Measurements from ENCODE around the gene ATP6V1G2. TPM values are rescaled to one million over a fixed set of nuclear protein-coding genes. Genes with fewer than 3 reads are reported as not detected.

ATP6V1G2 gene
- total RNA-seq, 1 donor from 2014 or later = 0.26 TPM

GRCh38 chr6:31577579-31577966 lies 31.2 kb upstream of the ATP6V1G2 start:
- no peak for TF ChIP-seq CTCF (IDR thresholded peaks at IDR 0.05; ENCODE audit: insufficient read depth, low read length, severe bottlenecking)
- no peak for FAIRE-seq
- Histone ChIP-seq H3K4me3 (ENCODE audit: low read depth, low read length) (no peak overlapping the region), H3K27me3 (ENCODE audit: control insufficient read depth, insufficient read depth, low read length) (no peaks in the 10 kb centered on the region), H3K36me3 (ENCODE audit: control insufficient read depth, insufficient read depth, low read length) (no peaks in the 10 kb centered on the region)
- DNase-seq (ENCODE audit: low read depth) = no peak

GRCh38 chr6:31576897-31577578 lies 30.6 kb upstream of the ATP6V1G2 start:
- TF ChIP-seq CTCF (IDR thresholded peaks at IDR 0.05; ENCODE audit: insufficient read depth, low read length, severe bottlenecking) = no peak
- DNase-seq (ENCODE audit: low read depth) (no peak), FAIRE-seq (no peak)
- H3K36me3 ChIP-seq (ENCODE audit: control insufficient read depth, insufficient read depth, low read length) = no peaks in the 10 kb centered on the region
- H3K4me3 ChIP-seq (ENCODE audit: low read depth, low read length) = no peak overlapping the region
- no peaks in the 10 kb centered on the region for H3K27me3 ChIP-seq (ENCODE audit: control insufficient read depth, insufficient read depth, low read length)

- no peak for TF ChIP-seq CTCF (IDR thresholded peaks at IDR 0.05; ENCODE audit: insufficient read depth, low read length, severe bottlenecking)
- DNase-seq (ENCODE audit: low read depth) = no peak
- Histone ChIP-seq H3K27me3 (ENCODE audit: control insufficient read depth, insufficient read depth, low read length) (no peaks in the 10 kb centered on the region), H3K4me3 (ENCODE audit: low read depth, low read length) (no peak overlapping the region), H3K36me3 (ENCODE audit: control insufficient read depth, insufficient read depth, low read length) (no peaks in the 10 kb centered on the region)
- no peak for FAIRE-seq
These were observed 29.7 kb upstream of the ATP6V1G2 start for GRCh38 chr6:31575952-31576685.

GRCh38 chr6:31575335-31575901 lies 29.0 kb upstream of the ATP6V1G2 start, which contains the start of gene TNF:
TSS of gene TNF (plus strand) at chr6:31575565. CDS start at chr6:31575742, 177 bp downstream.
- TF ChIP-seq CTCF (IDR thresholded peaks at IDR 0.05; ENCODE audit: insufficient read depth, low read length, severe bottlenecking) = no peak
- FAIRE-seq = no peak
- H3K27me3 ChIP-seq (ENCODE audit: control insufficient read depth, insufficient read depth, low read length) = no peaks in the 10 kb centered on the region
- H3K4me3 ChIP-seq (ENCODE audit: low read depth, low read length) = no peak within 1 kb of the TSS
- DNase-seq (ENCODE audit: low read depth) = peak; percentile 17
- no peaks in the 10 kb centered on the region for H3K36me3 ChIP-seq (ENCODE audit: control insufficient read depth, insufficient read depth, low read length)

GRCh38 chr6:31574106-31575061 lies 28.0 kb upstream of the ATP6V1G2 start:
- TF ChIP-seq CTCF (IDR thresholded peaks at IDR 0.05; ENCODE audit: insufficient read depth, low read length, severe bottlenecking) = no peak
- DNase-seq (ENCODE audit: low read depth) = no peak
- H3K36me3 ChIP-seq (ENCODE audit: control insufficient read depth, insufficient read depth, low read length) = no peaks in the 10 kb centered on the region
- no peaks in the 10 kb centered on the region for H3K27me3 ChIP-seq (ENCODE audit: control insufficient read depth, insufficient read depth, low read length)
- H3K4me3 ChIP-seq (ENCODE audit: low read depth, low read length) = no peak overlapping the region
- no peak for FAIRE-seq

Data from bronchial epithelial cell (primary cell).